Muscle of back (tissue), 11 donors: Measurements from ENCODE around the gene PTCH2. TPM values are rescaled to one million over a fixed set of nuclear protein-coding genes. Genes with fewer than 3 reads are reported as not detected.

Experiments used
- DNase-seq, 3 donors: peaks; one replicate each; pipeline versions ENCODE4 v3.0.0 to v3.0.0-alpha.2; 2013
- polyA plus RNA-seq, 10 donors: library from polyadenylated mRNA; unstranded; fragments of 120-200 nt; gene quantifications; one replicate each; pipeline ENCODE4 v1.2.1, GENCODE V29; 2013; ENCODE audit not compliant: insufficient read length in 10 of 10

PTCH2 gene
- polyA plus RNA-seq, 10 donors, result 5.4 to 18.9 (median 8.8) TPM

GRCh38 chr1:44784094-44785028 lies 58.7 kb downstream of the PTCH2 start:
- peak in 1 of 3 donors; percentile 79 for DNase-seq

DNA sequence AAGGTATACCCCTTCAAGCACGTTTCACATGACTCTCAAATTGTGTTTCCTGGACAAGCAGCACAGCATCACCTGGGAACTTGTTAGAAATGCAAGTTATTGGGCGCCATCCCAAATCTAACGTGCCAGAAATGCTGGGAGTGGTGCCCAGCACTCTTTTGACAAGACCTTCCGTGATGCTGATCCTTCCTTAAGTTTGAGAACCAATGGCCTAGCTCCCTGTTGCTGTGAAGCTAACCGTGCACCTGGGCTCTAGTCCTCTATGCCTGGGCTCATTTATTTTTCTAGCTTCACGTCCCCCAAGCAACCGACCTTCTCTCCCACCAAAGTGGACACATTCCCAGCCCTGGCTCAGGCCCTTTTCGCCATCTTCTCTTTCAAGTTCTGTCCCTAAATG lies 59.4 kb downstream of the PTCH2 start:
- no peak for DNase-seq

DNA sequence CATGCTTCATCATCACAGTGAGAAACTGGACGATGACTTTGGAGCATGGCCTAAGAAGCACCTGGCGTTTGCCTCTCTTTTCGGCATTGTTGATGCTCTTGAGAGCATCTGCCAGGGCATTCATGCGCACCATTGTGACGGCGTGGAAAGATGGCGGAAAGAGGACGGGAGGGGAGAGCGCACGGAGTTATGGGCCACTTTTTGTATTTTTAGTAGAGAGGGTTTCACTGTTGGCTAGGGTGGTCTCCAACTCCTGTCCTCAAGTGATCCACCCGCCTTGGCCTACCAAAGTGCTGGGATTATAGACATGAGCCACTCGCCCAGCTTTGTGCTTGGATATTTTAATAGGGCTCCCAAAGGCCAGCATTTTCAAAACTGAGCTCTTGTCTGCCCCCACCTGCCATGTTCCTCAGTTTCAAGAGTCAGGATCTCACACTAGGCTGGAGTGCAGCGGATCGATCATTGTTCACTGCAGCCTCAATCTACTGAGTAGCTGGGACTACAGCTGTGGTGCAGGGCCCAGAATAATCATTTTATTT lies 62.4 kb downstream of the PTCH2 start:
- DNase-seq, result no peak

GRCh38 chr1:44778705-44779576 lies 64.1 kb downstream of the PTCH2 start:
- no peak for DNase-seq

GRCh38 chr1:44777969-44778635 lies 65.0 kb downstream of the PTCH2 start:
- DNase-seq, result no peak

DNA sequence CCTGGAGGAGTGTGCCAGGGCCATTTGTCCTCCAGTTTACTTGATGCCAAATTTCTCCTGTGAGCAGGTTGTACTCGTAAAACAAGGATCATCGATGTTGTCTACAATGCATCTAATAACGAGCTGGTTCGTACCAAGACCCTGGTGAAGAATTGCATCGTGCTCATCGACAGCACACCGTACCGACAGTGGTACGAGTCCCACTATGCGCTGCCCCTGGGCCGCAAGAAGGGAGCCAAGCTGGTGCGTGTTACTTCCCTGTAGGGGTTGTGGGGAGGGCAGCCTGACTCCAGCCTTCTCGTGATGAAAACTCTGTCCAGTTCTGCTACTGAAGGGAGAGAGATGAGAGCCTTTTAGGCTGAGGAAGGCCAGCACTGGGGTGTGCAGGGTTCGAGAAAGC lies 65.5 kb downstream of the PTCH2 start:
- DNase-seq, result no peak

DNA sequence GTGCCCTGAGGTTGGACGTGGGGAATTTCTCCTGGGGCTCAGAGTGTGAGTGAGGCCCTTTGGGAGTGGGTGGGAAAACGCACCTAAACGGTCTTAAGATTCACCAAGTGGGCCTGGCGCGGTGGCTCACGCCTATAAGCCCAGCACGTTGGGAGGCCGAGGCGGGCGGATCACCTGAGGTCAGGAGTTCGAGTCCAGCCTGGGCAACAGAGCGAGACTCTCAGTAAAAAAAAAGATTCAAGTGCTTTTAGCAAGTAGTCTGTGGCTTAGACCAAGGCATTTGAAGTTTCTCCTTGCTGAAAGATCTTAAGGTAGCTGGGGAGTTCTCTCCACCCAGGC lies 66.4 kb downstream of the PTCH2 start:
- no peak for DNase-seq

DNA sequence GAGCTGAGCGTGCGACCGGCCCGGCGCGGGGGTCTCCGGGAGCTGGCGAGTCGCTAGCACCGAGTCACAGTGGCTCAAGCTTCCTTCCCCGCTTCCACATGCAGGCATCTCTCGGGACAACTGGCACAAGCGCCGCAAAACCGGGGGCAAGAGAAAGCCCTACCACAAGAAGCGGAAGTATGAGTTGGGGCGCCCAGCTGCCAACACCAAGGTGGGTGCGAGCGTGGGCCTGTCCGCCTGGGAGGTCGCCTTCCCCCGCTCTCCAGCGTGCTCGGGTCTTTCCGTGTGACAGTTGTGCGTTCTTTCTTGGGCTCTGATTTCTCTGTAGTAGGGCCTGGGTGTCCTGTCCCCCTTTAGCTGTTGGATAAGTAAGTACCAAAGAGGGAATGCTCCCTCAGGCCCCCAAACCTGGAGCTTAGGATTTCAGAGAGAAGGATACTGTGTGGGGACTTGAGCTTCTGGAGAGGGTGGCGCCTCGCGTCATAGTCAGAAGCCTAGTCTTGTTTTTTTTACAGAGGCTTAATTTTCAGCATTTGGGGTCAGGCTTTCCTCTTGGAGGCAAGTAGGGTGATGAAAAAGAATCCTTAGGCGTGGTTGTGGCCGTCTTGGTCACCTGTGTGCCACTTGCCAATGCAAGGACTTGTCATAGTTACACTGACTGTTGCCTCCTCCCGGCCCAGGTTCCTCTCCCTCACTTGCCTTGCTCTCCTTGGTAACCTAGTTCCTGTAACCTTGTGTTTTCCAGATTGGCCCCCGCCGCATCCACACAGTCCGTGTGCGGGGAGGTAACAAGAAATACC lies 66.9 kb downstream of the PTCH2 start:
- peak in 1 of 3 donors; percentile 36 for DNase-seq

DNA sequence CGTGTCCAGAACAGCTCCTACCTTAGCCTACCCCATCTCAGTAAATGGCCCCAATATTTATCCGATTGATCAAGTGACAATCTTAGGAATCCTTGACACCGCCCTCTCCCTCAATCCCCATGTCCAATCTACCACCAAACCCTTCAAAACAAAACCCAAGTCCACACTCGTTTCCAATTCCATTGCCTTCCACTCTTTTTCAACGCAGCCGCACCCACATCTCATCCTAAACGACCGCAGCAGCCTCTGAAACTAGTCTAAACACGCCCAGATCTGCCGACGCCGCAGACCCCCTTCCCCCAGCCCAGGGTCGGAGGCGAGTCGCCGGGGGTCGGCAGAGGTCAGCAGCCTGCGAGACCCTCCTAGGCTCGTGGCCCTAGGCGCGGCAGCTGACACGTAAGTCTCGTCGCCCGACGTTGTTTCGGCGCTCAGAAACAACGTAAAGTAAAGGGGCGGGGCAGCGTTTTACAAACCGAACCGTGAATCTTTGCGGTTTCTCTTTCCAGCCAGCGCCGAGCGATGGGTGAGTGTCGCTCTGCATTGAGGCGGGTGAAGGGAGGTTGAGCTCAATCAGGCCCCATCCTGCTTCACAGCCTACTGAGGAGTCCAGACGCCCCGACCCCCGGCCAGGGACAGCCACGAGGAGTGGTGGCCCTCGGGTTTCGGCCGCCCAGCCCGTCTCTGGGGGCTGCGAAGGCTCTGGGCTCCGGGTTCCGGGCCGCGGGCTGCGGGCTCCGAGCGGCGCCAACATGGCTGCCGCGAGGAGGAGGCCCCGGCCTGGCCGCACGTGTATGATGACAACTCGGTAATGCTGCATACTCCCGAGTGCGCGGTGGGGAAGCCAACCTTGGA lies 67.7 kb downstream of the PTCH2 start, which contains the start of gene RPS8:
RPS8 (plus strand) TSS at position 463 of the 852 bp plus-strand sequence; CDS start at position 520, 57 bp downstream.
- DNase-seq, result peak; percentile 96 to 99 (median 97)

Other genes with a start within 250 kb of the PTCH2 start
- 1 to 10 TPM; 4.2 to 5.9 (median 5.5) TPM for gene TMEM53, start 168.8 kb downstream of the PTCH2 start, polyA plus RNA-seq
- gene ARMH1, start 168.5 kb downstream of the PTCH2 start, polyA plus RNA-seq, result 1 to 10 TPM; 1.2 to 4.0 (median 2.1) TPM
- gene RNU5D-1, start 112.1 kb downstream of the PTCH2 start, polyA plus RNA-seq, result not detected
- 10 to 100 TPM in 8 of 10 donors, 1 to 10 TPM in 2; 8.2 to 19.1 (median 11.4) TPM for gene KIF2C, start 103.4 kb downstream of the PTCH2 start, polyA plus RNA-seq
- gene RPS8, start 67.7 kb downstream of the PTCH2 start, polyA plus RNA-seq, result 1,000 to 10,000 TPM; 2,324 to 3,360 (median 3,028) TPM
- gene BEST4, start 55.1 kb downstream of the PTCH2 start, polyA plus RNA-seq, result under 1 TPM; 0.09 to 0.56 (median 0.34) TPM
- 10 to 100 TPM; 11.5 to 16.1 (median 13.1) TPM for gene PLK3, start 42.9 kb downstream of the PTCH2 start, polyA plus RNA-seq
- gene DYNLT4, start 35.9 kb downstream of the PTCH2 start, polyA plus RNA-seq, result under 1 TPM in 6 of 10 donors, not detected in 4; 0.29 to 0.65 (median 0.40) TPM
- gene BTBD19, start 34.7 kb downstream of the PTCH2 start, polyA plus RNA-seq, result 10 to 100 TPM in 1 of 10 donors, 1 to 10 TPM in 9; 4.3 to 15.3 (median 6.6) TPM
- 10 to 100 TPM; 24.0 to 32.3 (median 29.7) TPM for gene EIF2B3, start 143.3 kb upstream of the PTCH2 start, polyA plus RNA-seq
- gene HECTD3, start 168.1 kb upstream of the PTCH2 start, polyA plus RNA-seq, result 10 to 100 TPM; 24.3 to 31.8 (median 28.2) TPM
- 10 to 100 TPM; 72.2 to 93.4 (median 78.5) TPM for gene UROD, start 169.0 kb upstream of the PTCH2 start, polyA plus RNA-seq